ENCODE results near the gene ARFGAP2.

Gene ARFGAP2

DNA sequence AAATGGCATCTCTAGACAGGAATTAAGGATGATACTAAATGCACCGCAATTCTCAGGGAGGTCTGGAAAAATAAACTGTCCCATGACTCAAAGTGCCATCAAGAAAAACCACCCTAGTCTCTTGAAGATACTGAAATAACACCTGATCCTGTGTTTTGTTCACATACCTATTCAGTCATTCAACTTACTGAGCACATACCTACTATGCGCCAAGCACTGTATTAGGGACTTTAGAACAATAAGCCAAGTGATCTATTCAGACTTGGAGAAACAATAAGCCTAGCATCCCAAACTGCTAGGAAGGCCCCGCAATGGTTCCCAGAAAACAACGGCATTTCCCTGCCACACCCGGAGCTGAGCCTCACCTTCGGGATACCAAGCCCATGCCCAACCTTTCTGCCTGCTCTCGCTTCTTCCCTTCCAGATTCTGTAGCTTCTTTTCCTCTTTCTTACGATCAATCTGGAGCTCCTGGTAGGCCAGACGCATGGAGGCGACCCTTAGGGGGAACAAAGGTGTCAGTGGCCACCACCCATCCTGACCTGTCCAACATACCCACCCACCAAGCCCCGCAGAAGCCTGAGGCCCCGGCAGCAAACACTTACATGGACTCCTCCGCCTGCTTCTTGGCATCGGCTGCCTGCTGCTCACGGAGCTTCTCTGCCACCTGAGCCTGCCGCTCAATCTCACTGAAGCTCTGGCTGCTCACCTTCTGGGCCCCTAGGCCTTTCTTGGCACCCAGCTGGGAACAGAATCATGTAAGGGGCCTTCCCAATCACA lies 5.4 kb downstream of the ARFGAP2 start:
- DNase-seq (ENCODE audit: low spot score) = no peak
- in situ Hi-C loops (cut with MboI; ENCODE audit: low pct_unique_long_range_greater_than_20kb, low sequenced_read_pairs, unreplicated experiment) = no loop called here
- TF ChIP-seq, protein P1, sequence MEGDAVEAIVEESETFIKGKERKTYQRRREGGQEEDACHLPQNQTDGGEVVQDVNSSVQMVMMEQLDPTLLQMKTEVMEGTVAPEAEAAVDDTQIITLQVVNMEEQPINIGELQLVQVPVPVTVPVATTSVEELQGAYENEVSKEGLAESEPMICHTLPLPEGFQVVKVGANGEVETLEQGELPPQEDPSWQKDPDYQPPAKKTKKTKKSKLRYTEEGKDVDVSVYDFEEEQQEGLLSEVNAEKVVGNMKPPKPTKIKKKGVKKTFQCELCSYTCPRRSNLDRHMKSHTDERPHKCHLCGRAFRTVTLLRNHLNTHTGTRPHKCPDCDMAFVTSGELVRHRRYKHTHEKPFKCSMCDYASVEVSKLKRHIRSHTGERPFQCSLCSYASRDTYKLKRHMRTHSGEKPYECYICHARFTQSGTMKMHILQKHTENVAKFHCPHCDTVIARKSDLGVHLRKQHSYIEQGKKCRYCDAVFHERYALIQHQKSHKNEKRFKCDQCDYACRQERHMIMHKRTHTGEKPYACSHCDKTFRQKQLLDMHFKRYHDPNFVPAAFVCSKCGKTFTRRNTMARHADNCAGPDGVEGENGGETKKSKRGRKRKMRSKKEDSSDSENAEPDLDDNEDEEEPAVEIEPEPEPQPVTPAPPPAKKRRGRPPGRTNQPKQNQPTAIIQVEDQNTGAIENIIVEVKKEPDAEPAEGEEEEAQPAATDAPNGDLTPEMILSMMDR (IDR thresholded peaks at IDR 0.05; ENCODE audit: extremely low read depth, insufficient read depth, missing control alignments) = no peak

DNA sequence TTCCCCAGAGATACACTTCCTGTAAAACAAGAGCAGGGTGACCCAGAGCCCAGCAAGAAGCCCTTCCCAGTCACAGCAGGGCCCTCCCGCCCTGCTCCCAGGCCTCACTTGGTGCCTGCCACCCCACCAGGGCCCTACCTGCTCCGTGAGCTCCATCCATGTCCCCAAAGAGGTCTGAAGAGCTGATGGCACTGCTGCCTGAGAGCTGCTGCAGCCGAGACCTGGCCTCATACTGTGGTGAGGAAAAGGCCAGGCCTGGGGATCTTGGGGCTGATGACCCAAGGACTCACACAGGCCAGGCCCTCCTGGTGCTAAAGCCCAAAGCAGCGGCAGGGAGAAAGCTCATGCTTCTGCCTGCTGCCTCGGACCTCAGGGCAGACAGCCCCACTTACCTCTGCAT lies 10.3 kb downstream of the ARFGAP2 start:
- in situ Hi-C loops (cut with MboI; ENCODE audit: low pct_unique_long_range_greater_than_20kb, low sequenced_read_pairs, unreplicated experiment) = no loop called here
- TF ChIP-seq, protein P1 (IDR thresholded peaks at IDR 0.05; ENCODE audit: extremely low read depth, insufficient read depth, missing control alignments) = no peak
- DNase-seq (ENCODE audit: low spot score) = no peak

DNA sequence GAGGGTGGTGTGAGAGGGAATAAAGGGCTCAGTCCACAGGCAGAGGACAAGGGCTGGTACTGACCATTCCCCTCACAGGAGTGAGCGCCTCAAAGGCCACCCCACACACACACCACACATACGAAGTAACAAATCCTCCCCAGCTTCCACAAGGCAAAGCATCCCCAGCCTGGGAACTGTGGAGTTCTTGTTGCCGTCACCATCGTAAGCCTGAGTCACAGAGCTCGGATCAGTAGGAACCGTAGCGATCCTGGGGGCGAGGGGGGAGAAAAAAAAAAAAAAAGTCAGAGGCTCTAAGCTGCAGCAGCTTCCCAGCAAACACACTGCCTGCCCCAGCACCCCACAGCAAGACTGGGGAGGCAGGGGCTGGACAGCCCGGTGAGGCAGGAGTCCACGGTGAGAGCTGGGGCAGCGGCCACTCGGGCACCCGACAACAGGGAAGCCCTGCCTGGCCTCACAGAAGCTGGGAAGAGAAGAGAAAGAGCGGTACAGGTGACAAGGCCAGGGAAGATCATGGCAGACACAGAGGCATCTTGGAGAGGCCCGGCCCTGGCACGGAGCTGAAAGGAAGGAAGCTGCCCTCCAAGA lies 11.3 kb downstream of the ARFGAP2 start:
- in situ Hi-C loops (cut with MboI; ENCODE audit: low pct_unique_long_range_greater_than_20kb, low sequenced_read_pairs, unreplicated experiment) = no loop called here
- TF ChIP-seq, protein P1 (IDR thresholded peaks at IDR 0.05; ENCODE audit: extremely low read depth, insufficient read depth, missing control alignments) = no peak
- no peak for DNase-seq (ENCODE audit: low spot score)

DNA sequence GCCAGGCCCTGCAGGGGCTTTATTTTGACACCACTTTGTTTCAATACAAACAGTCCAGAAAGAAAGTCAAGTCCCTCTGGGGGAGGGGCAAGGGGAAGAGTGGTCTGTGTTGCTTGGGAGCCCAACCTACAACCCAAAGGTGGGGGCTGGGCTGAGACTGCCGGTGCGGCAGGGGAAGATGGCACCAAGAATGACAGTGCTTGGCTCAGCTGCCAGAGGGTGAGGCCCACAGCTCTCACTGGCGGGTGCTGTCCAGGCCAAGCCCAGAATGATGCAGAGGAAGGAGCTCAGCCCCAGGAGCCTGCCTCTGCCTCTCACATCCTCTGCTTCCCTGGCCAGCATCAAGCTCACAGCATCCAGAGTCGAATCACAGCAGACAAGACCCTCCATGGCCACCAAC lies 12.4 kb downstream of the ARFGAP2 start:
- TF ChIP-seq, protein P1 (IDR thresholded peaks at IDR 0.05; ENCODE audit: extremely low read depth, insufficient read depth, missing control alignments) = no peak
- in situ Hi-C loops (cut with MboI; ENCODE audit: low pct_unique_long_range_greater_than_20kb, low sequenced_read_pairs, unreplicated experiment) = no loop called here
- no peak for DNase-seq (ENCODE audit: low spot score)

DNA sequence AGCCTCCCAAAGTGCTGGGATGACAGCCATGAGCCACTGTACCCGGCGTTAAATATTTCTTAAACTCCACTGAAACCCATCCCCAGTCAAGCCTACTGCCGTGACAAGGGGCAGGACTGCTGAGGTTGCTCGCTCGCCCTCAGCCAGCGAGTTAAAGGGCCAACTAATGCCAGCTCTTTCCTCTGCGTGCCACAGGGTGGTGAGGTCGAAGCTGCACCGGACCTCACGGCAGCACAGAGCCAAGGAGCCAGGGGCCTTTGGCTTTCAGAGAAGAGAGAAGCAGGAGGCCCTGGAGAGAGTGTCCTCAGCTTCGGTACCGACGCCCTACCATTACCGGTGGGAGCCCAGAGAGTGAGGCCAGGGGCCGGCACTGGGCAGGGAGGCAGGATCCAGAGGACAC lies 12.8 kb downstream of the ARFGAP2 start:
- TF ChIP-seq, protein P1 (IDR thresholded peaks at IDR 0.05; ENCODE audit: extremely low read depth, insufficient read depth, missing control alignments) = no peak
- in situ Hi-C loops (cut with MboI; ENCODE audit: low pct_unique_long_range_greater_than_20kb, low sequenced_read_pairs, unreplicated experiment) = no loop called here
- DNase-seq (ENCODE audit: low spot score) = no peak

DNA sequence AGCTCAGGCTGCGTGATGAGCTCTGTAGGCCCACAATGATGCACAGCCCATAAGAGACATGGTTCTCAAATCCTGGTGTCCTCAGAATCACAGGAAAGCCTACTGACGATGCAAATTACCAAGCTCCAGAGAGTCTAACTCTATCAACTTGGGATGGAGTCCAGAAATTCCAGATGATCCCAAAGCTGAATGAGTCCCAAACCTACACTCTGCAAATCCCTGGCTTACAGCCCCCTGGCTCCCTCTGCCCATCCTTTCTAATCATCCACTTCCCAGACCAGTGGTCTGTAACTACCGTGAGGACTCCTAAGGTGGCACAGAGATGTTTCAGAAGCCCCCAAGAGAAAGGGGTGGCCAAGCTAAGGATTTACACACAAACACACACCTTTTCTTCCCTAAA lies 13.5 kb downstream of the ARFGAP2 start:
- in situ Hi-C loops (cut with MboI; ENCODE audit: low pct_unique_long_range_greater_than_20kb, low sequenced_read_pairs, unreplicated experiment) = no loop called here
- TF ChIP-seq, protein P1 (IDR thresholded peaks at IDR 0.05; ENCODE audit: extremely low read depth, insufficient read depth, missing control alignments) = no peak
- DNase-seq (ENCODE audit: low spot score) = no peak
